ENCODE results near the gene VAMP8. TPM values are rescaled to one million over a fixed set of nuclear protein-coding genes. Genes with fewer than 3 reads are reported as not detected.

The VAMP8 gene
- total RNA-seq, 1 experiment from 2014 or later: 51.3 TPM

Other genes starting within 250 kb of the VAMP8 start
- gene TGOLN2, start 249.6 kb upstream of the VAMP8 start, total RNA-seq (2014; rRNA removed; shearing (Covaris generic)): 73.5 and 80.3 TPM in 2 replicates
- 9.3 and 11.0 TPM in 2 replicates for gene RETSAT, start 223.1 kb upstream of the VAMP8 start, total RNA-seq (2014; rRNA removed; shearing (Covaris generic))
- gene ELMOD3, start 222.8 kb upstream of the VAMP8 start, total RNA-seq (2014; rRNA removed; shearing (Covaris generic)): 17.2 and 19.3 TPM in 2 replicates
- 0.43 and 1.1 TPM in 2 replicates for gene CAPG, start 167.2 kb upstream of the VAMP8 start, total RNA-seq (2014; rRNA removed; shearing (Covaris generic))
- gene SH2D6, start 158.9 kb upstream of the VAMP8 start, total RNA-seq (2014; rRNA removed; shearing (Covaris generic)): 0.25 and 0.77 TPM in 2 replicates
- gene MAT2A, start 38.4 kb upstream of the VAMP8 start, total RNA-seq (2014; rRNA removed; shearing (Covaris generic)): 218 and 291 TPM in 2 replicates
- gene GGCX, start 16.1 kb upstream of the VAMP8 start, total RNA-seq (2014; rRNA removed; shearing (Covaris generic)): 37.0 and 38.9 TPM in 2 replicates
- gene VAMP5, start 6.8 kb downstream of the VAMP8 start, total RNA-seq (2014; rRNA removed; shearing (Covaris generic)): not detected in 2 replicates
- gene RNF181, start 18.2 kb downstream of the VAMP8 start, total RNA-seq (2014; rRNA removed; shearing (Covaris generic)): 91.1 and 111 TPM in 2 replicates
- gene TMEM150A, start 25.1 kb downstream of the VAMP8 start, total RNA-seq (2014; rRNA removed; shearing (Covaris generic)): 5.4 and 5.6 TPM in 2 replicates
- gene C2orf68, start 34.5 kb downstream of the VAMP8 start, total RNA-seq (2014; rRNA removed; shearing (Covaris generic)): 53.6 and 57.9 TPM in 2 replicates
- 120 and 126 TPM in 2 replicates for gene USP39, start 38.6 kb downstream of the VAMP8 start, total RNA-seq (2014; rRNA removed; shearing (Covaris generic))
- gene SFTPB, start 90.6 kb downstream of the VAMP8 start, total RNA-seq (2014; rRNA removed; shearing (Covaris generic)): not detected in 2 replicates
- gene GNLY, start 116.8 kb downstream of the VAMP8 start, total RNA-seq (2014; rRNA removed; shearing (Covaris generic)): not detected in 2 replicates
- gene ATOH8, start 176.4 kb downstream of the VAMP8 start, total RNA-seq (2014; rRNA removed; shearing (Covaris generic)): 98.9 and 107 TPM in 2 replicates

All from SJCRH30 (cell line).